Spinal cord (tissue), 10 donors: ENCODE results near the gene LMF1. TPM values are rescaled to one million over a fixed set of nuclear protein-coding genes. Genes with fewer than 3 reads are reported as not detected.
A peak's percentile ranks its signal among the peaks of the same experiment; 100 is the strongest.

Source experiments
- DNase-seq, 6 donors: peaks; one replicate each; pipeline versions ENCODE4 v3.0.0 to v3.0.0-alpha.2; 2013 to 2015; ENCODE audit warnings: low spot score in 6 of 6, low read depth in 4 of 6
- H3K27ac ChIP-seq: one replicate; pipeline ENCODE4 v1.5.1; 2013; ENCODE audit warnings: low read depth, low read length, control low read depth
- H3K27me3 ChIP-seq: one replicate; pipeline ENCODE4 v1.6.1; 2013; ENCODE audit warnings: low read length; ENCODE audit not compliant: control insufficient read depth, insufficient read depth
- H3K36me3 ChIP-seq: one replicate; pipeline ENCODE4 v1.6.1; 2013; ENCODE audit warnings: low read length; ENCODE audit not compliant: control insufficient read depth, insufficient read depth
- H3K4me1 ChIP-seq: one replicate; pipeline ENCODE4 v1.6.1; 2013; ENCODE audit warnings: low read length; ENCODE audit not compliant: control insufficient read depth, insufficient read depth
- H3K4me3 ChIP-seq: one replicate; pipeline ENCODE4 v1.5.1; 2013; ENCODE audit warnings: low read depth, low read length, control low read depth
- H3K9me3 ChIP-seq: one replicate; pipeline ENCODE4 v1.6.1; 2013; ENCODE audit warnings: low read length; ENCODE audit not compliant: control insufficient read depth, insufficient read depth
- WGBS: methylation state at CpG from one replicate; pipeline ENCODE4 v1.1.5; 2013; ENCODE audit warnings: missing lambda C conversion rate; ENCODE audit not compliant: insufficient coverage; 5-methylcytosine and 5-hydroxymethylcytosine counted together
- polyA plus RNA-seq, 2 donors: library from polyadenylated mRNA; unstranded; fragments of 120-200 nt; gene quantifications; one replicate each; pipeline ENCODE4 v1.2.1, GENCODE V29; 2013; ENCODE audit not compliant: insufficient read length in 2 of 2
- total RNA-seq, 2 donors: library from RNA; depleted of rRNA in 1 of 2; stranded (reverse); fragments of 120-200 nt in 1 of 2; fragments of >200 nt in 1 of 2; gene quantifications; one replicate each; pipeline versions ENCODE4 v1.2.3 to v1.2.4, GENCODE V29; 2013 to 2014
- donor health status: healthy.

LMF1 gene
- total and polyA plus RNA-seq, 4 donors: 15.1 to 37.5 (median 23.0) TPM

DNA sequence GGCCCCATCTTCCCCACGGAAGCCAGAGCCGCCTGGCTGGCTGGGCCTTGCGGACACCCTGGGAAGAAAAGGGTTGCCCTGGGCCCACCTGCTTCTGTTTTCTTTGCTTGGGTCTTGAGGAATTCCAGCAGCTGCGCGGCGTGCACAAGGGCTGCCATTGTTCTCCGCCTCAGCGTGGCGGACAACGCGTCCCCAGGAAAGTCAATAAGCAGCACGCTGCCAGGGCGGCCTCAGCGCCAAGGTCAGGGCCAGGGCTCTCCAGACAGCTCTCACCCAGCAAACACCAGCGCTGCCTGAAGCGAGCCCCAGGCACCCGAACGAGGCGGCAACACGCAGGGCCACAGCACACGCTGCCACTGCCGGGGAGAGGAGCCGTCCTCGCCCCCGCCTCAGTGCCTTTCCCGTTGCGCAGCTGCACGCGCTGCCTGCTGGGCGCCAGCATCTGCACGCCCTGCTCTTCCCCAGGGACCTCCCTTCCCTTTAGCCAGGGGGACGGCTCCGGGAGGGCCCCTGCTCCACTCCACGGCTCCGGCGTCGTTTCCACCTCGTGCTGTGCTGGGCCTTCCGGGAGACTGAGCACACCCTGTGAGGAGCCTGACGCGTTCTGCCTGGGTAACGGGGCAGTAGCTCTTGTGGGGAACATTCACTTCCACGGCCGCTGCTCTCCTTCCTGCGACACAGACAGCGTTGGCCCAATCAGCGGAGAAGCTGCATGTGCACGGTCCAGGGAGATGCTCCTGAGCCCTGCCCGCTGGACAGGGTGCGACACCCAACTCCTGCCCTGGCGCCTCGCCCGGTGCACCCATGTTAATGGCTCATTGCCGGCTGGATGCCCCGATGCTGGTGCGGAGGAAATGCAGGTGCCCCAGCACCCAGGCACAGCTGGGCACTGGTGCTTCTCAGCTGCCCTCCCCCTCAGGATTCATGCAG lies 57.8 kb downstream of the LMF1 start:
- Histone ChIP-seq H3K9me3 (no peaks in the 10 kb centered on the region), H3K36me3 (peaks cover 80% of the 10 kb centered on the region), H3K4me3 (no peak overlapping the region), H3K27ac (peak overlapping the region; percentile 71), H3K4me1 (peaks cover 53% of the 10 kb centered on the region), H3K27me3 (no peaks in the 10 kb centered on the region)
- peak in 5 of 6 donors; percentile 27 to 84 (median 33) for DNase-seq
- 26% methylated on average over 56 of the region's 56 CpGs for WGBS

DNA sequence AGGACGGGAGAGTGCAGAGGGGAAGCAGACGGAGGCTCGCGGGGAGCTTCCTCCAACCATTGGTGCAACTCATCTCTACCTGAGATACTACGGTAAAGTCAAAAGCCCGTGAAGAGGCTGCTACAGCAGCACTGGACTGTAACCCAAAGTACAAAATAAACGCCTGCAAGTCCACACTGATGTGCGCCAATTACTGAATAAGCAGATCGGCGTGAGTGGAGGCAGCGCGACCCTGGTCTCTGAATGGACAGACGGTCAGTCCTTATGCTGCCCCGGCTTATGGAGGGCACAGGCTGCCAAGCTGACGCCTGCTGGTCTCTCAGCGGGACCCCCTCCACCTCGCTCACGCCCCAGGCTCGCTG lies 58.5 kb downstream of the LMF1 start:
- WGBS: 62% methylated on average over 19 of the region's 19 CpGs
- peaks cover 54% of the 10 kb centered on the region for H3K4me1 ChIP-seq
- no peaks in the 10 kb centered on the region for H3K9me3 ChIP-seq
- DNase-seq: no peak
- no peak overlapping the region for H3K4me3 ChIP-seq
- peak overlapping the region; percentile 71 for H3K27ac ChIP-seq
- peaks cover 80% of the 10 kb centered on the region for H3K36me3 ChIP-seq
- H3K27me3 ChIP-seq: no peaks in the 10 kb centered on the region

DNA sequence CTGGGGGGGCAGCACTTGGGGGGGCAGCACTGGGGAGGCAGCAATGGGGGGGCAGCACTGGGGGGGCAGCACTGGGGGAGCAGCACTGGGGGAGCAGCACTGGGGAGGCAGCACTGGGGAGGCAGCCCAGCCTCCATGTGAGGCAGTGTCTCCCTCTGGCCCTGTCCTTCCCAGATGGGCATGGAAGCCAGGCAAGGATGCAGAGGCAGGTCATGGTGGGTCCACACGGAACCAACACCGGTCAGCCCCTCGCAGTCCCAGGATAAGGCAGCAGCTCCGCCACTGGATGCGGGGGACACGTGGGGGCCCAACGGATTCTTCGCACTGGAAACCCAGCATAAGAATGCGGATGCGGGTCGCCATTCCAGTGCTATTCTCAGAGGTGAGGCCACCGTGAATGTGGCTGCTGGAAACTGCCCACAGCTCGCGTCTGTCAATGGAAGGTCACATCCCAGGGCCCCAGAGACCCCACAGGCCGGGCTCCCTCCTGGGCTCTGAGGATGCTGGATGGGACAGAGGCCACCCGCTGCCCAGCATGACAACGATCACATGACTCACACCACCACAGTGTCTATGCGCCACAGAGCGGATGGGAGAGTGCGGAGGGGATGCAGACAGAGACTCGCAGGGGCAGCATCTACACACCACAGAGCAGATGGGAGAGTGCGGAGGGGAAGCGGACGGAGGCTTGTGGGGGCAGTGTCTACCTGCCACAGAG lies 59.0 kb downstream of the LMF1 start:
- Histone ChIP-seq H3K9me3 (no peaks in the 10 kb centered on the region), H3K4me1 (peaks cover 52% of the 10 kb centered on the region), H3K27me3 (no peaks in the 10 kb centered on the region), H3K4me3 (no peak overlapping the region), H3K27ac (no peak overlapping the region), H3K36me3 (peaks cover 80% of the 10 kb centered on the region)
- WGBS: 92% methylated on average over 18 of the region's 24 CpGs
- DNase-seq: no peak

DNA sequence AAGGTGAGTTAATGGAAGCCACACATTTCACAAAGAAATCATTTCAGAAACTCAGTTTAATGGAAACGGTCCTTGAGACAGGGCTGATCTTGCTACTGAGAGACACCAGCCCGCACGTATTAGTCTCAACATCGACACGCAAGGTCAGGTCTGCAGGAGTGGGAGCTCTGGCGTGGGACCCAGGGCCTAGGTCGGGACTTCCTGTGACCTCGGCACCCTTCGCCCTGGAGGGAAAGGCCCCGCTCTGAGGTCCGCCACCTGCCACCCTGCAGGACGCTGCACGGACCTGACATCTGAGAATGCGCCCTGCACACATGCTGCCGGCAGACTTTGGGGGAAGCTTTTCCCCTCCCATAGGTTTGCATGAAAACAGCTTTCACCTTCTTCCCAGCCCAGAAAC lies 59.7 kb downstream of the LMF1 start:
- WGBS: 92% methylated on average over 11 of the region's 15 CpGs
- H3K4me3 ChIP-seq: no peak overlapping the region
- H3K36me3 ChIP-seq: peaks cover 78% of the 10 kb centered on the region
- H3K27ac ChIP-seq: no peak overlapping the region
- H3K9me3 ChIP-seq: no peaks in the 10 kb centered on the region
- no peaks in the 10 kb centered on the region for H3K27me3 ChIP-seq
- peaks cover 45% of the 10 kb centered on the region for H3K4me1 ChIP-seq
- DNase-seq: no peak

DNA sequence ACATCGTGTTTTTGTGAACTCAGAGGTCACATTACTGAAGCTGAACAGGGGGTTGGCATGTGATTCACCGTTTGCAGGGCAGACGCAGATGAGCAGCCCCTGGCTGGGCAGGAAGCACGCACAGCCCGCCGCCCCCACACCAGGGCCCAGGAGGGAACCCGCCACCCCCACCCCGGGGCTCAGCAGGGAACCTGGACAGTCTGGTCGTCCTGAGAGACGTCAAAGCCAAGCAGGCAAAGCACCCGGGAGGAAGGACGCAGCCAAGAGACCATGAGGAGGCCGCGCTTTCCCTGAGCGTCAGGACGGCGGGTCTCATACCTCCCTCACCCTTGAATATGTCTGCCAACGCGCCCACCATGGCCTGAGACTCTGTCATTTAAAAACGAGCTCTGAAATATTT lies 60.6 kb downstream of the LMF1 start:
- WGBS: 77% methylated on average over 17 of the region's 20 CpGs
- peaks cover 70% of the 10 kb centered on the region for H3K36me3 ChIP-seq
- H3K4me1 ChIP-seq: peaks cover 38% of the 10 kb centered on the region

DNA sequence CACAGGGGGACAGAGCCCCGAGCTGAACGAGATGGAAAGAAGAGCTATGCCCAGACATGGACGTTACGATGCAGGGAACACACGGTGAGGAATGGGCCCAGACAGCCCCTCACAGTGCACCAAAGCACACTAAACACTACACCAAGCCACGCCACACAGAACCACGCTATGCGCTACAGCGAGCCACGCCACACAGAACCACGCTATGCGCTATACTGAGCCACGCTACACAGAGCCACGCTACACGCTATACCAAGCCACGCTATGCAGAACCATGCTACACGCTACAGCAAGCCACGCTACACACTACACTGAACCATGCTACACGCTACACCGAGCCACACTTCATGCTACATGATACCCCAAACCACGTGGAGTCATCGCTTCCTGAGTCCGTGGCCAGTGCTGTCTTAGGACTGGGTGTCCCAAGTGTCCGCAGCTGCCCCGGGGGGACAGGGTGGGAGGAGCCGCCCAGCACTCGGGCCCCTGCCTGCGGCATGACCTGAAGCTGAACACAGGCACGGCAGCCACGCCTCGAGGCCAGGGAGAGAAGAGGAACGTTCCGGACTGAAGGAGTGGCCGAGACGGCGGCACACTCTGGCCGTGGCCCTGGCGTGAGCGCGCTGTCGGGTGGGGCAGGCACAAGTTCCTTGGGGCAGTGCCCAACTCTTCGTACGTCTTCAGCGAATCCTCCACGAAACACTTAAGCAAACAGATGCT lies 61.3 kb downstream of the LMF1 start:
- WGBS: 91% methylated on average over 45 of the region's 45 CpGs
- Histone ChIP-seq H3K4me3 (no peak overlapping the region), H3K27ac (no peak overlapping the region), H3K36me3 (peaks cover 70% of the 10 kb centered on the region), H3K4me1 (peaks cover 38% of the 10 kb centered on the region), H3K9me3 (no peaks in the 10 kb centered on the region), H3K27me3 (no peaks in the 10 kb centered on the region)
- DNase-seq: no peak

More for the DNA sequence above, 60.6 kb downstream of the LMF1 start:
- H3K27ac ChIP-seq: no peak overlapping the region
- no peak for DNase-seq
- H3K27me3 ChIP-seq: no peaks in the 10 kb centered on the region
- no peaks in the 10 kb centered on the region for H3K9me3 ChIP-seq
- H3K4me3 ChIP-seq: no peak overlapping the region

DNA sequence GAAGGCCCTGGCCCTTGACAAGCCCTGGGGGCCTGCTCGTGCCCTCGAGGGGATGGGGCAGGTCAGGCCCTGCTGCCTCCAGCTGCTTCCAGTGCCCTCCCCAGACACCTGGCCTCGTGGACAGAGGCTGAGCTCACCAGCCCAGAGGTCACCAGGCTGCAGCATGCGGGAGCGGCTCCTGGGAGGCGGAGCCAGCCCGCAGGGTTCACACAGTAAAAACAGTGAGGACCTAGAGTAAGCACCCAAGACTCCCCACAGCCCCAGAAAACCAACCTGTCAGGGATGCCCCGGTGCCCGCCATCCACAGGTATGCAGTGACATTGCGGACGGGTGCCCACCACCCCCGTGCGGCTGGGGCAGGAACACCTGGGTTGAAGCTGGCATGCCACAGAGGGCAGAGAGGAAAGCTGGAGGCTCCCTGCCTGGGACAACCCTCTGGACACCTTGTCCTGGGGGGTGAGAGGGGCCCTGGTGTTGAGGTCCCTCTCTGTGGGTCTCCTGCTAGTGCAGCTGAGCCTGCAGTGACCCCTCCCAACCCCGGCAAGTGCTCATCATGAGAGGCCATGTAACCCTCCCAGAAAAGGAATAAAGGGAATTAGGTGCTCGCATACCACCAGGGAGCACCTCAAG lies 62.1 kb downstream of the LMF1 start:
- peaks cover 31% of the 10 kb centered on the region for H3K4me1 ChIP-seq
- no peaks in the 10 kb centered on the region for H3K9me3 ChIP-seq
- H3K27me3 ChIP-seq: no peaks in the 10 kb centered on the region
- no peak overlapping the region for H3K4me3 ChIP-seq
- no peak for DNase-seq
- peaks cover 64% of the 10 kb centered on the region for H3K36me3 ChIP-seq
- 91% methylated on average over 11 of the region's 15 CpGs for WGBS
- H3K27ac ChIP-seq: no peak overlapping the region

DNA sequence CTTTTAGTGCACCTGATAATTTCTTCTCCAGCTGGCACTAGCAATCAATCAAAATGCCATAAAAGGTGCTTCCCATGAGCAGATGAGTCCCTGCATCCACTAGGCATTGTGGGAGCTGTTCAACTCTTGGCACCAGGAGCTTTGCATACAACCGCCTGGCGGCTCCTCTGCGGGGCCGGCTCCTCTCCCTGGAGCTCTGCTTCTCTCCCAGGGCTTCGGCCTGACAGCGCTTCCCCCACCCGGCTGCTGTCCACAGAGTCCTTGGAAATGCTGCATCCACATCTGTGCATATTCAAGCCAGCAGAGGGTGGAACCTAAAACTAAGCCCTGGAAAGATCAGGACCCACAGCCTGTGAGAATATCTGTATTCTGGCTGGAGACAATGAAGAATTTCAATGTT lies 62.9 kb downstream of the LMF1 start:
- H3K27me3 ChIP-seq: no peaks in the 10 kb centered on the region
- no peak for DNase-seq
- H3K4me3 ChIP-seq: no peak overlapping the region
- peaks cover 56% of the 10 kb centered on the region for H3K36me3 ChIP-seq
- H3K9me3 ChIP-seq: no peaks in the 10 kb centered on the region
- H3K27ac ChIP-seq: no peak overlapping the region
- WGBS: 58% methylated on average over 7 of the region's 7 CpGs
- peaks cover 23% of the 10 kb centered on the region for H3K4me1 ChIP-seq

DNA sequence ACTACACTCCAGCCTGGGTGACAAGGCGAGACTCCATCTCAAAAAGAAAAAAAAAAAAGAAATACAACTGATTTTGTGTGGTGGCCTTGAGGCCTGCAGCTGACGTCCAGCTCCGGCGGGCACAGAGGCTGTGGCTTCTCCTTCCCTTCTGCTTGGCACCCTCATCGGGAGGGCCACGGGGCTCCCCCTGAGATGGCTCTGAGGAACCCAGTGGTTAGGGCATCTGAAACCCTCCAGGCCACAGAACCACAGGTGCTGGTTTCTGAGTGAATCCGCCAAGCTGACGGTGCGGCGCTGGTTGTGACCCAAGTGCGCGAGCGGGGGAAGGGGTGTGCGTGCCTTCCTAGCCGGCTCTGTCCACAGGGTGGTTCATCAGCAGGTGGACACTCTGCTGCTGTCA lies 63.4 kb downstream of the LMF1 start:
- Histone ChIP-seq H3K9me3 (no peaks in the 10 kb centered on the region), H3K27ac (no peak overlapping the region), H3K4me1 (peaks cover 19% of the 10 kb centered on the region), H3K4me3 (no peak overlapping the region), H3K36me3 (peaks cover 51% of the 10 kb centered on the region), H3K27me3 (no peaks in the 10 kb centered on the region)
- WGBS: 97% methylated on average over 14 of the region's 15 CpGs
- no peak for DNase-seq
